HuH-7.5 (cell line): ENCODE measurements around the gene TAF11.
"Not testable (repeated sequence)": the region's sequence is repeated elsewhere in the genome, so short reads cannot be mapped to it uniquely, and the experiment has no call there.

Experiments
- DNase-seq: peaks from one replicate; pipeline ENCODE4 v3.0.0; 2011; ENCODE audit warnings: low spot score

The TAF11 gene

GRCh38 chr6:34887753-34888513, at the start of gene TAF11:
TAF11 (minus strand) TSS chr6:34888042; CDS start chr6:34887957, 85 bp downstream.
- peak; percentile 65 for DNase-seq

- no peak for DNase-seq
Measured at GRCh38 chr6:34934516-34934915, 46.7 kb upstream of the TAF11 start.

GRCh38 chr6:34932202-34932601, 44.4 kb upstream of the TAF11 start:
- DNase-seq: not testable (repeated sequence)

- DNase-seq: no peak
Measured at GRCh38 chr6:34930221-34930620, 42.4 kb upstream of the TAF11 start.

- no peak for DNase-seq
Measured at GRCh38 chr6:34929241-34929978, 41.6 kb upstream of the TAF11 start.

- DNase-seq: no peak
Measured at GRCh38 chr6:34928695-34929094, 40.9 kb upstream of the TAF11 start.

GRCh38 chr6:34928220-34928619, 40.4 kb upstream of the TAF11 start:
- DNase-seq: no peak

GRCh38 chr6:34926655-34927054, 38.8 kb upstream of the TAF11 start:
- DNase-seq: no peak

GRCh38 chr6:34924831-34925625, 37.2 kb upstream of the TAF11 start:
- no peak for DNase-seq

- no peak for DNase-seq
Measured at GRCh38 chr6:34922177-34922663, 34.4 kb upstream of the TAF11 start.

- DNase-seq: no peak
Measured at GRCh38 chr6:34920097-34920496, 32.3 kb upstream of the TAF11 start.

GRCh38 chr6:34919651-34920050, 31.8 kb upstream of the TAF11 start:
- DNase-seq: no peak

GRCh38 chr6:34917626-34918285, 29.9 kb upstream of the TAF11 start:
- no peak for DNase-seq

GRCh38 chr6:34916348-34916967, 28.6 kb upstream of the TAF11 start:
- no peak for DNase-seq

- DNase-seq: no peak
Measured at GRCh38 chr6:34914358-34914757, 26.5 kb upstream of the TAF11 start.

GRCh38 chr6:34912715-34913464, 25.0 kb upstream of the TAF11 start:
- no peak for DNase-seq

- DNase-seq: no peak
Measured at GRCh38 chr6:34911822-34912221, 24.0 kb upstream of the TAF11 start.

- no peak for DNase-seq
Measured at GRCh38 chr6:34909320-34909883, 21.6 kb upstream of the TAF11 start.

- DNase-seq: no peak
Measured at GRCh38 chr6:34908194-34908593, 20.4 kb upstream of the TAF11 start.

- DNase-seq: no peak
Measured at GRCh38 chr6:34906826-34907225, 19.0 kb upstream of the TAF11 start.
